HG03039 (cell line): Measurements from ENCODE around the gene RNF26.

ENCODE experiments used
- ATAC-seq: cut with Tn5 transposase; IDR thresholded peaks from one replicate; pipeline ENCODE4 v1.9.1; 2021; ENCODE audit warnings: mild to moderate bottlenecking, moderate library complexity; ENCODE audit not compliant: unreplicated experiment

RNF26 gene

DNA sequence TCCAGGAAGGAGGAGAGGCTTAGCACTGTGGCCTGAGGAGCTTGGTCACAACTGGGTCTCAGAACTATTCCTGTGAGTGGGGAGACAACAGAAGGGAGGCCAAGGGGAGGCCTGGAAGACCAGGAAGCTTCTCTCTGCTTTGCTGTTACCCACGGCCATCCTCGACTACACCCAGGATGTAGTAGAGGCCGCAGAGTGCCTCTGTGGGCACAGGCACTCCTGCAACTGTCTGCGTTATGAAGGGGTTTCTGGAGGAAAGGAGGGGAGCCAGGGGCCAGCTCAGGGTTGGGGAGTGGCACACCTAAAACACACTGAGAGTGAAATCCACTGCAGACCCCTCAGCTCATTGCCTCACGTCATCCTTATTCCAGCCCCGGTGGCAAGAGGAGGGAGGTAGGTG lies 16.0 kb downstream of the RNF26 start:
- no peak for ATAC-seq

DNA sequence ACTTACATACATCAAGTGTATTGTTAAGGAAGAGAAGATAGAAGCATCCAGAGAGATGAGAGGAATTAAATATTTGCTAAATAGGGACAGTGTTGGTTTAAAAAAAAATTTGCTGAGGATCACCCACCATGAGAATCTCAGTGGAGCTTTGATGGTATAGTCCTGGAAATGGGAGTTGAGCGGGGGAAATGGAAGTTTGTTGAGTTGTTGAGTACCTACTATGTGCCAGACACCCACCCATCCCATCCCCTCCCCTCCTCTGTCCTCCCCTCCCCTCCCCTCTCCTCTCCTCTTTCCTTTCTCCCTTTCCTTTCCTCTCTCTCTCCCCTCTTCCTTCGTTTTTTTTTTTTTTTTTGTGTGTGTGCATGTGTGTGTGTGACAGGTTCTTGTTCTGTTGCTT lies 16.9 kb downstream of the RNF26 start:
- ATAC-seq = no peak

DNA sequence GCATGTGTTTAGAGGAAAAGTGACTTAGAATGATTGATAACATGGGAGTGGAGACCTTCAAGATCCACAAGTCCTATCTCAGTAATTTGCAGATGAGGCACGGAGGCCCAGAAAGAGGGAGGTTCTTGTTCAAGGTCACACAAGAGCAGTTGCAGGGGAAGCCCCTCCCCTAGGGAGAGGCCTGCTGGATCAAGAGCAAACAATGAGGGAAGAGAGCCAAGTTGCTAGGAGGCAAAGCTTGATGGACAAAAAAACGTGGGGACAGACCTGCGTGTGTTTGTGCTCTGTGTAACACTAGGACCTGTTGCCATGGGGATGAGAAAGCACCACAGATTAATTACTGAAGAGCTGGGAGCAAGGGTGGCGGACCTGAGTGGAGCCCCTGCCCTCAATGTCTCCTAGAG lies 18.5 kb downstream of the RNF26 start:
- no peak for ATAC-seq

DNA sequence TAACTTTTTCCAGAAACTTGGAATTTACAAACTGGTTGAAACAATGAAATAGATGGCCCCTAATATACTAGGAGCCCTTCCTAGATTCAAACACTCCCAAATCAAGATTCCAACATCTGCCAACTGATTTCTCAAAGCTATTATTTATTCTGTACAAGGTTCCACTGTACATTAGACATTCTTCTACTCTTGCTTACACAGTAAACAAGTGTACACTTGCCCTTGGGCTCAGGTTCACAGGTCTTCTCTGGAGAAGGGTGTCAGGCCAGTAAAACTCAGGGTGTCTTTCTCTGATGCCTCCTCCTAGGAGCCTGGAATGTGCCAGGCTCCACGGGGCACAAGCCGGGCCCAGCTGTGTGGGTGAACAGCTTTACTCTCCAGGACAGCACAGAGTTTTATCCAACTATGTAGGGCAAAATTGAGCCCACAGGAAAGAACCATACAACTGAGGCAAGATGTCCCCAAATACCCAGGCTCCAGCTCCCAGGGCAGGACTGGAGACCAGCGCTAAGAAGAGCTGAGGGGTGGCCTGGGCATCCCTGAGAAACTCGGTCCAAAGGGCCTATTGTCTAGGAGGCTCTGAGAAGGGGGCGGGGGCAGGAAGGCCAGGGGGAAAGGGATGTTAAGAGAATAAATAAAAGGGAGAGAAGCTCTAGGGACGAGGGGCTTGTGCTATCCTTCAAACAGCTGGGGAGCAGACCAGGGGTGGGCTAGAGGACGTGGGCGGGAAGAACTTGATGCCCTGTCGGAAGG lies 20.9 kb downstream of the RNF26 start:
- ATAC-seq = no peak

DNA sequence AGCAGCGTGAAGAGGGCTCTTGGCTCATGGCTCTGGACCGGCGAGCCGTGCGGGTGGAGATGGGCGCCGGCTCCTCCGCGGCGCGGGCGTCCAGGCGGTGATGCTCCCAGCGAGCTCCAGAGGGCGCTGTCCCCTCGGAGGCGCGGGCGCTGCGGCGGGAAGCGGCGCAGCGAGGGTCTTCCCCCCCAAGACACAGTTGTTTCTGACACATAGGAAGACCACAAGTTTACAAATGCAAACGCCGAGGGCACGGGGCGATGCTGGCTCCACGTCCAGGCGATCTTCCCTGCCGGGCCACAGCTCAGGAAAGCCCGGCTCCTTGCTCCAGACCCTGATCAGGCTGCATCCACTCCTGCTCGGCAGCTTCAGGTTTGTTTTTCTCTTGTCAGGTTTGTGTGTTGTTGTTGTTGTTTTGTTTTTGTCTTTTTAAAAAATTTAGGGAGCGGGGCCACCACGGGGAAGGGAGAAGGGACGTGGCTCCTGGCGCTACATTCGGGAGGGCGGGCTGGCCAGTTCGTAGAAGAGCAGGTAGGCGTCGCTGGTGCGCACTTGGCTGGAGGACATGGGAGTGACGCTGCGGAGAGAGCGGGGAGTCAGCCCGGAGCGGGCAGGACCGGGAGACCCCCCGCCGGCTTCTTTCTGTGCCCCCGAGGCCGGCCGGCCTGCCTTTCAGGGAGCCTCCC lies 22.2 kb downstream of the RNF26 start:
- peak; percentile 69 for ATAC-seq

DNA sequence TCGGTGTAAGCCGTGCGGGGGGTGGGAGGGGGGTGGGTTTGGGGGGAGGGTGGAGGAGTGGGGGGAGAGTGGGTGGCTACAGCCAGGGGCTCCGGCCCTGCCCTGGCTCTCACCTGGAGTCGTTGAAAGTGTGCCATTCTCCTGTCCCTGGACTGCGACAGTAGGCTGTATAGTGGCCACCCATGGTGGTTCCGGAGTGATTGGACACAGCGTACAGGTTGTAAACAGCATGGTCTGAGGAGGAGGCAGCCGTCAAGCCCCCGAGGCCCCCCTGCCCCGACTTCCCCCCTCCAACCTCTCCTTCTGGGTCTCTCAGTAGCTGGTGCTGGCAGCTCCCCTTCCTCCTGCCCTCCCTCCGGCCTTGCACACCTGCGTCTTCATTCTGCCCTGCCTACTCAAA lies 22.7 kb downstream of the RNF26 start:
- no peak for ATAC-seq

DNA sequence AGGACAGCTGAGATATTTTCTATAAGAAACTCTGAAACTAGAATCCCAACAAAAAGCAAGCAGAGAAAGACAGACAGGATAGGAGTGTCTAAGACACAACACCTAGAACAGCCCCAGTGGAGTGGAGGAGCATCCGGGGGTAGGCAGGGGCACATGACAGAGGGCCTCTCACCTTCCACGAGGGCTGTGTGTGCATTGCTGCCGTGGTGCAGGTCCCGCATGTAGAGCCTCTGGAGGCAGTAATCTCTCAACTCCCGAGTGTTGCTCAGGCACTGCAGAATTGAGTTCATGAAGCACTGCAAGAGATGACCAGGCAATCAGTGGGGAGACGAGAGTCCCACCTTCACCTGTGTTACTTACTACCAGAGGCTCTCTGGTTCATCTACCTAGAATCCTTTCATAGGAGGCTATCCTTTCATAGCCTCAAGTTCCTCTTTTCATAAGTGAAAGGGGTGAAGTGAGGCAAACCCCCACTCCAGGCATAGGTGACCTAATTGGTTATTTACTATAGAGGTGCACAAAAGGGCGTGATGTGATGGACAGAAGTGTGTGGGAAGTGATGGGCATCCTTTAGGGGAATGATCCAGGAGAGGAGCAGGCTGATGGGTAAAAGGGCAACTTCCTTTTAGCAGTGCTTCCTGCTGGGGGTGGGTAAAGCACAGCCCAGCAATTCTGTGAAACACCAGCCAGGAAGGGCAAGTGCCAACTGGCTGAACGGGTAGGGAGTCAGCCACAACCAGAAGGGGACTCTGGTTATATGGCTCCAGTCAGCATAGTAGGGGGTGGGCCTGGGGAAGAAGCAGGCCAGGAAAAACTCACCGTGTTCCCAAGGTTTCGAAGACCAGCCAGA lies 25.3 kb downstream of the RNF26 start:
- ATAC-seq = no peak

DNA sequence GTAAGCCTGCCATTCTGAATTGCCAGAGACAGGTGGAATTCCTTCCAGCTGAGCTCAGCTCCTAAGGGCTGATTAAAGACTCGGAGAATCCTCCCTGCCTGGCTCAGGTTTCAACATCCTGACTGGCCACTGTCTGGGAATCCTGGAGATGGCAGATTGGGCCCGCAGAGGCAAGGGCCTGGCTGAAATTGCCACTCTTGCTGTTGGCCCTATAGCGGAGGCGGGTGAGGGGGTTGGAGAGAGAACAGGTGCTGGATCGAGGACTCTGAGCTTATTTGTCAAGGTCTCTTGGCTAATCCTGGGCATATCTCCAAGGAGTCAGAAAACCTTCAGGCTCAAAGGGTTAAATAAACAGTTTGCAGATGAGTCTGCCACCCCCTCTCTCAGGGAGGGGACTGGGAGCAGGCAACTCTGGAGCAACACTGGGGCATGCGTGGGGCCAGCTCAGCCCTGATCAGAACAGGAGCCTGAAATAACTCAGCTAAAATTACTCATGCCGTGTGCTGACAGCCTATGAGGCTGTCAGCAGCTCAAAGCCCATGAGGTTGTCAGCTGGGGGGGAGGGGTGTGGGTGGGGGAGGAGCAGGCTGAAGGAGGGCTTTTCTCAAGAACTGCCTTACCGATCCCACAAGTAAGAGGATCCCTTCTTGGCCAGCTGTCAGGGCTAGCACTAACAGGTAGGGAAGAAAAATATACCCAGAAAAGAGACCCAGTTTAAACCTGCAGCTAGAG lies 26.9 kb downstream of the RNF26 start:
- no peak for ATAC-seq

DNA sequence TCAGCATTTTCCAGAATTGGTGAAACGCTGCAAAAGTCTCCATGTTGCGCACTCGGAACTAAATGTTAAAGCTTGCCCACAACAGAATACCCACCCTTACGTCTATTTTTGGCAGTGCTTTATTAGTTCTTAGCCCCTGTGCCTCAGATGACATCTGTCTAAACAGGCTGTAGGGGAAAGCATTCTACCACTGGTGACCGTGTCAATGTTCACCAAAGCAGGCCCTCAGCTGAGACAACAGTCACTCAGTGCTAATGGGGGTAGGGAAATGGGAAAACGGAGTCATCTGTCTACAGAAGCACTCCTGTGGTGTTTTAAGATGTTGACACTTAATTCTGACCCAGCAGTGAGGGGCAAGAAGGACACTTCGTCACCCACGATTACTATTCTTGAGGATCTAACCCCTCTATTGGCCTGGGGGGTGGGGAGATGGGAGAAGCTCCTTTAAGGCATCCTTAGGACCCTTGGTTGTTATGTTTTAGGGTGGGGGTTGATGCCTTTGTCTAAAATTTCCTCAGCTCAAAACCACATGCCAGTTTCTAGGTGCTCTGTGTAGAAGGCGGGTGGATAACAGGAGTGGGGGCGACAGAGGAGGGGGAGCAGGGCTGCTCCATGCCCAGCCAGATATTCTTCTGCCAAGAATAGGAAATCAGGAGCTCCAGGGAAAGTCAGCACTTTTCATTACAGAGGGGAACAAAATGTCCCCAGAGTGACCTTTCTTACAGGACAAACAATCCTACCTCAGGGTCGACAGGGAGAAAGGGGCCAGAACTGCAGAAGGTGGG lies 27.8 kb downstream of the RNF26 start:
- no peak for ATAC-seq

DNA sequence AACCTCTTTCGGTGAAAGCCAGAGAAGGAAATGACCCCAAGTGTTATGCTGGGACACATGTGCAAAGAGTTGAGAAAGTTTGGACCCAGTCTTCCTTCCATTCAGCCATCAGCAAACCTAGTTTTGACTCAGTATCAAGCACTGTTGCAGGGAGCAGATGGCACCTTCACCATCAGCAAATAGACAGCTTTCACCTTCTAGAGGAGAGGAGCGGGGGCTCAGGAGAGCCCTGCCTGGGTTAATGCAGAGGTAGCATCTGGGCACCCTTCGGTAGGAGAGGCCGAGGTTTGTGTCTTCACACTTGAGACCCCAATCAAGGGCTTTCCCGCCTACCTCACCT lies 28.4 kb downstream of the RNF26 start:
- no peak for ATAC-seq

DNA sequence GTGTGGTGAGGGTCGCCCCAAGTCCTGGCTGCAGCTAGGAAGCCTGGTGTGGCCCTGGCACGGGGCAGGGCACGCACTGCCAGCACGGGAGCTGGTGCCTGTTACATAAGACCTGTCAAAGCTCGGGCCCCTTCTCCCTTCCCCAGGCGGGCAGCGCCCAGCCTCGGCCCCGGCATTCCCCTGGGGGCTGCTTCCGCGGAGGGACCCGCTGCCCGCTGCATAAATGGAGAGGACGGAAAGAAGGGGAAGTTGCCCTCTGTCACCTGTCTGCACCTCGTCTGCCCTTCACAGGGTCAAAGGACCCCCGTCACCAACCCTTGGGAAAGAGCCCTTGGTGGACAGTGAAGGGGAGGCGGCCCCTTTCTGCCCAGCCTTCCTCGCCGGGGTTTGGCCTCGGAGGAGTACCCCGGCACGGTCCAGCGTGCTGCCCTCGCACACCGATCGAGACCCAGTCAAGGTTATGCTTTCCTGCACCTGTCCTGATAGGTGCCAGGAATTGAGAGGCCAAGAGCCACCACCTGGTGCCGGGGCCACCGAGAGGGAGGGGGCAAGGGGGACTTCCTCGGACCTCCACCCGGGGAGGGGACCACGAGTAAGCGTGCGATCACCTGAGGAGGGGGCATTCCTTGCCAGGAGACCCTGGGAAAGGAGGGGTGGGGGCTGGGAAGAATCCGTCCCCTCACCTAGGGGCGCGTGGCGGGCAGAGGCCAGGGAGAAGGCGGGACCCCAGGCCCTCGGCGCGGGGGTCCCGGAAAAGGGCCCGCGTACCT lies 28.9 kb downstream of the RNF26 start:
- no peak for ATAC-seq

DNA sequence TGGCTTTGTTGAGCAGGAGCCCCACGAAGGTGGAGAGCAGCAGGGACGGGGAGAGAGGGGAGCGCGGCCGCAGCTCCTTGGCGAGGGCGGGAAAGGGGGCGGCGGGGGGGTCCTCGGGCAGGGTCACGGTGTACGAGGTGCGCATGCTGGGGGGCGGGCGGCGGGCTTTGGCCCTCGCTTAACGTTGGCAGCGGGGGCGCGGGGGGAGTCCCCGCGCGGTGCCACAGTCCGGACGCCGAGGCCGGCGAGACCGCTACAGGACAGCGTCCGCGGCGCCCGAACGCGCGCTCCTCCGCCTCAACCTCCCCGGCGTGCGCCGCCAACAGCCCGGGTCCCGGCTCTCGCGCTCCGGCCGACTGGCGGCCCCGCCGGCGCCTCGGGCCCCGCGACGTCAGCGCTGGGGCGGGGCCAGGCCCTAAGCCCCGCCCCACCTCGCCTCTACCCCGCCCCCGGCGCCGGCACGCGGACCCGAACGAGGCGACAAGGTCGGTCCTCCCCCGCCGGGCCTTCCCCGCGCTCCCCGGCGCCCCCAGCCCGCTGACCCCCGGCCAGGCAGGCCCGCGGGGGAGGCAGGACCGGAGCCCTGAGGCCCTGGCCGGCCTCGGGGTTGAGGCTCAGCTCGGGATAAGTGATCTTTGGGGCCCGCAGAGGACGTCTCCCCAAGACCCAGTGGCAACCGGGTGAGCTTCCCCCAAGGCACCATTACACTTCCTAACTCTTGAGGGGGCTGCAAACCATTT lies 29.7 kb downstream of the RNF26 start:
- ATAC-seq = peak; percentile 48

DNA sequence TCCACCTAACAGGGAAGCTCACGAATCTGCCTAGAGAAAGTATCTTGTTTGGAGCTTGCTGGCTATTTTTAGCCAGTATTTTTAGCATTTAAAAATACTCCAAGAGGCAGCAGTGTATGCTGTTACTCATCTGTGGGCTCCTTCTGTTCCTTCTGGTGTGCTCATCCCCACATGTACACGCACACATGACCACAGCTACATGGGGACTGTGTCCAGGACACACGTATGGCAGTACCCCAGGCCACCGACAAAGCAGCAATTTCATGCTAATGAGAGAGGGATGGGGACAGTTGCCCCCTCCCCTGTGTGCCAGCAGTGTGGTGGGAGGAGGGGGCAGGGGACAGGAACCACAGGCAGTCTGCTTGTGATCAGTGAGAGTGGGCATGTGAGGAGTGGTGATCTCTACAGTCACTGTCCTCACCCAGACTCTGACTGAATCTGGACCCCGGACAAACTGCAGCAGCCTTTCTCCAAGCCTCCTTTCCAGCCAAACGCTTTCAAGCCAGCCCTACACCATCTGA lies 30.8 kb downstream of the RNF26 start:
- ATAC-seq = no peak

DNA sequence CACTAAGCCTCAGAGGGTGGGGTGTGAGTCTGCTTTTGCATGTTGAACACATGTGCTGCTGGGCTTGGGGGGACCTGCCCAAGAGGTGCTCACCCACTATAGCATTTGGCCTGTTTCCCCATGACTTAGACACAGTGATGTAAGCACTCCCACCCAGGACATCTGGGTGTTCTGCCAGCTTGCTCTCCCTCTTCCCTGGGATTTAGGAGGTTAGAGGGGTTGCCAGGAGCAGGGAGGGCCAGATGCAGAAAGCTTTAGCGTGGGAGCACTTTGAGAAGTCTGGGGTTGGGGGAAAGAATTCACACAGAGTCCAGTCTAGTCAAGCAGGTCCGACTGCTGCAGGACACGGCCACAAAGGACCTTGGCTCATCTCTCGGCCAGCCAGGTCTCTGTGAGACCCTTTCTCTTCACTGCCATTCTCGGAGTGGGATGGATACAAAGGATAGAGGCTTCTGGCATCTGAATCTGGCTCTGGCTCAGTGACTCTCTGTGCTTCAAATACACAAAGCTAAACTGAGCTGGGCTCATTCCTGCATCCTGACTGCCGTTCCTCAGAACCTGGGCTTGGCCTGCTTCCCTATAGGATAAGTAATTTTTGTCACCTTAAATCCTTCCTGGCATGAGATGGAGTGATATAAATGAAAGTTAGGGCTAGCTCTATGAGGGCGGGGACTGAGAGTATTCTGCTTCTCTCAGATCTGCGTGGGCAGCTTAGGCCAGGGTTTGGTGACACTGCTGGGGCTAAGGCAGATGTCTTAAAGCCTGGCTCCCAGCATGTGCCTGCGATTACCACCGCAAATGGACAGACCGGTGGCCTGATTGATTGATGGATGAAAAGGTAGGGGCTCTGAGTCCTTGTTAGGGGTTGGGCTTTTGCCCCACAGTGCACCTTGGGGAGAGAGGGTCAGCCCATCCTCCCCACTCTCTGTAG lies 32.6 kb downstream of the RNF26 start:
- no peak for ATAC-seq

DNA sequence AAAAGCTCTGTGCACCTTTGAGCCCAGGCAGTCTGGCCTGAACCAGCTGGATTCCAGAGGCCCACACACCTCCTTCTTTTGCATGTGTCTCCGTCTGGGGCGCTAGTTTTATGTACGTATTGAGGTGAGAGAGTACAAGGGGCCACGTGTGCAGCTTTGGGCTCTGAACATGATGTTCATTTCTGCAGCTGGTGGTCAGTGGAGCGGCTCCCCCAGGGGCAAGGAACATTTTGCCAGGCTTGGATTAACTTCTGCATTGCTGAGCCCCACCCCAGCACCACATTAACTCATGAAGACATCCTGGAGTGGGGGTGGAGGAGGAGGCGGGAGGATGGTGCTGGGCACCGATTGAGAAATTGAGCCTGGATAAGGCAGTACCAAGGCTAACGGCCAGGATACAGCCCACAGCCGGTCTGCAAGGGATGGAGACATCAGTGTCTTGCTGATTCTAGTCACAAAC lies 33.4 kb downstream of the RNF26 start:
- ATAC-seq = no peak

DNA sequence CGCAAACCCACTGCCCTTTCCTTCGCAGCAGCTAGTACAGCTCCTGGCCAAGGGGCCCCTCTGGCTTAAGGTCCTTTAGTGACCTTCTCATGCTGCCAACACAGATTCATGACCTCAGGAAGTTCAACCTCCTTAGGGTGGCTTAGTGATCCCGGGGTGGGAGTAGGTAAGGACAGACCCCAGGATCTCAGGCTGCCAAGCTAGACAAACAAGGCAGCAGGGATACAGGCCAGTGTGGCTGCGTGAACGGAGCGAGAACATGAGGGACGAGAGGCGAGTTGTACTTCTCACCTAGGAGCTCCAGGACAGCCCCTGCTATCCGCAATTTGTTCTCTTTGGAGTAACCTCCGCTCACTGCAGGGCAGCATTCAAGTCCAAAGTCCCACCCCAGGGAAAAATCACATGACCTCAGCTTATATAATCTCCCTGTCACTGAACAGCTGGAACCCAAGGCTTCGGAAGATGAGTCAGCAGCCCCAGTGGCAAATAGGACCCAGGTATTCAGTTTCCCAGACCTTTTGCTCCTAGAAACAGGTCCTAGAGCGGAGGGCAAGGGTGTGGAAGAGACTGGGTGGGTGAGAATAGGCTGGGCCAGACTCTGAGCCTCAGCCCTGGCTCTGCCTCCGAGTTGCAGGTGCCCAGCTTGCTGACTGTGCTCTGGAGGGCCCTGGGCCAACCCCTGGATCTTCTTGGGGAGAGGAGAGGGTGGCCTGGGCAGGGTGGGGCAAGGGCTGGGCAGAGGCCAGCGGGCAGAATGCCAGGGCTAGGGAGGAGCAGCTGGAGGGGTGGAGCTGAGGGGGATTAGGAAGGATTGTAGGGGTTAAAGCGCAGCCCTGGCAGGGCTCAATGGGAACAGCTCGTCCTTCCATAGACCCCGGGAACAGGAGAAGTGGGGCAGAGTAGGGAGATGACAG lies 34.1 kb downstream of the RNF26 start:
- ATAC-seq = no peak
